Kidney tubule cell (primary cell): ENCODE results near the gene SYTL3.
A peak's percentile ranks its signal among the peaks of the same experiment; 100 is the strongest.

ENCODE experiments used
- DNase-seq: peaks from one replicate; pipeline ENCODE4 v3.0.0-alpha.2; 2018; ENCODE audit warnings: low spot score

SYTL3 gene

DNA sequence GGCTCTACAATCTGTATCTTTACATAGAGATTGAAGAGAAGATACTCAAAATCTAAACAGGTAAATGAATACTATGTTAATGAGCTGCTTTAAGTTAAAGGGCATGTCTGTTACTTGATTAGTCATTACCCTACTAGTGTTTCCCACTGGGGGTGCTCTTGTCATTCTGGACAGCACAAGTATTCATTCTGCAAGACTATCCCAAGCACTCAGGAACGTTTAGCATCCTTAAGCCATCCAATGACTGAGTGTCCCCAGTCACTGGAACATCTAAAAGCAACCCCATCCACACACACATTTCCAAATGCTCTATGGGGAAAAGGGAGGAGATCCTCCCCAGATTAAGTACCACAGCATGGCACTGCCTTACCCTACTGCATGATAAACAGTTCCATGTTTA lies 143.6 kb downstream of the SYTL3 start:
- DNase-seq: peak; percentile 59

DNA sequence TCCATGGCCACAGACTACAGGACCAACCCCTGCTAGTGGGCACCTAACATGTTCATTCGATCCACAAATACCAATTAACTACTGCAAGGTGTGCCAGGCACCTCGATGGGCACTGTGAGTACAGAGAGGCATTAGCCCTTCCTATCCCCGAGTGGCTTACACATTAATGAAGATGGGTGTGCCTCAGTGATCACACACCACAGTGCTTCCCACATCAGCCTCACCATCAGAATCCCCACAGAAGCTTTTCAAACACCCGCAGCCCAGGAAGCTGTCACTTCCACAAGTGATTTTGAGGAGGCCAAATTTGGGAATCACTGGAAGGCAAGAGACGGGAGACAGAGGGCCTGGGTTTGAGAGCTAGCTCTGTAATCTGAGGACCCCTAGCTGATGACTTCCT lies 145.7 kb downstream of the SYTL3 start:
- DNase-seq: peak; percentile 51

DNA sequence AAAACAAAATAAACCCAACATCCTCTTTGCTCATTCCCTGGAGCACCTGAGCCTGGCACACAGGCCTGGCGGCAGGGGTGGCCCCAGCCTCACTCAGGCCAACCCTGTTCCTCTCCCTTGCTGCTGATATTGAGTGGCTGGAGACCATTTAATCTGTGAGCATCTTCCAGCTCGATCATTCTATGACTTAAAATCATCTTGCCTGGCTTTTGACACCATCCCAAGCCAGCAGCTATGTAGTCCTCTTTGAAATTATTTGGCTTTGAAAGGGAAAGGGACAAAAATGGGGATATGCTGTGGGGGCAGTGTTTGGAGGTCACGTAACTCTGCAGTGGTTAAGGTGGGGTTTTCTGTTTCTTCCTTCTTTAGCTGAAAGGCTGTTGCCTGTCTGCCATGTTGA lies 146.5 kb downstream of the SYTL3 start:
- no peak for DNase-seq

DNA sequence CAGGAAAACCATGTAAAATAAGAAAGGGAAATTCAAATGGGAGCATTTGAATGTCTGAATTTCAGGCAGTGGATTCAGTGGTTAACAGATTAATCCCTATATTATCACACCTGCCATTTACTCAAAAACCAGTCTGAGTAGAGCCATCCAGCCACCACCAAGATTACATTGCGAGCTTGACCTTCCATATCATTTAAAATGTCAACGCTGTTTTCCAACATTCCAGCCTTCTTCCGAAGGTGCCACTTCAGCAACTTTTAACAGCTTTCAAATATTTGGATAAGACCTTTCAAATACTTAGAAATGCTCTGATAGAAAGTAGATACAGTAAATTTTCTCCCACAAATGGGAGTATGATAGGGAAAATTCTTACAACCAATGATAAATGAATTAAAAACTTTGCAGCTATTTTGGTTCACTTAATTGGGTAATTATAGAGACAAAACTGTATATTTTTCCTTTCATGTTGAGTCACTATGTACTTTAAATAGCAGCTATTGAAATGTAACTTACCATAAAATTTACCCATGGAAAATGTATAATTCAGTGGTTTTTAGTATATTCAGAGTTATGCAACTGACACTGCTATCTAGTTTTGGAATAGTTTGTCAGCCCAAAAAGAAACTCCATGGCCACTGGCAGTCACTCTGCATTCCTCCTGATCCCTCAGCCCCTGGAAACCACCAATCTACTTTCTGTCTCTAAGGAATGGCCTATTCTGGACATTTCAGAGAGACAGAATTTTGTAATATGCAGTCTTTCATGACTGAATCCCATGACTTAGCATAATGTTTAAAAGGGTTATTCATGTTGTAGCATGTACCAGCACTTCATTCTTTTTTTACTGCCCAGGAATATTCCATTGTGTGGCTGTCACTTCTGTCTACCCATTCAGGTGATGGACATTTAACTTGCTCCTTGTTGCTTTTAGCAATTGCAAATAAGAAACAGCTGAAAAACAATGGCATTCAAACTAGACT lies 147.8 kb downstream of the SYTL3 start:
- no peak for DNase-seq

DNA sequence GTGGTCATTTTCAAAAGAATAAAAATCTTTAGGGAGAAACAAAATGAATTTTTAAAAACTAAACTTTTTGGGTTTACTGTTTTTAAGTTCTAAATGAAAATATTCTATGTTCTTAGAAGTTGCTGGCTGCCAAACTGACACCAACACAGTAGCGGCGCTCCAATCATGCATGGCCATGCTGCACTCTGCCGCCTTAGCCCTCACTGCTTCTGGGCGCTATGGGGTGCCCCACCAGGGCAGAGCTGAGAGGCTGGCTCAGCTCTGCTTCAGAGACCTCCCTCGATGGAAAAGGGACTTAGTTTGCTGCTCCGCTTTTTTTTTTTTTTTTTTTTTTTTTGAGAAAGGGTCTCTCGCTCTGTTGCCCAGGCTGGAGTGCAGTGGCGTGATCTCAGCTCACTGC lies 148.5 kb downstream of the SYTL3 start:
- DNase-seq: no peak

DNA sequence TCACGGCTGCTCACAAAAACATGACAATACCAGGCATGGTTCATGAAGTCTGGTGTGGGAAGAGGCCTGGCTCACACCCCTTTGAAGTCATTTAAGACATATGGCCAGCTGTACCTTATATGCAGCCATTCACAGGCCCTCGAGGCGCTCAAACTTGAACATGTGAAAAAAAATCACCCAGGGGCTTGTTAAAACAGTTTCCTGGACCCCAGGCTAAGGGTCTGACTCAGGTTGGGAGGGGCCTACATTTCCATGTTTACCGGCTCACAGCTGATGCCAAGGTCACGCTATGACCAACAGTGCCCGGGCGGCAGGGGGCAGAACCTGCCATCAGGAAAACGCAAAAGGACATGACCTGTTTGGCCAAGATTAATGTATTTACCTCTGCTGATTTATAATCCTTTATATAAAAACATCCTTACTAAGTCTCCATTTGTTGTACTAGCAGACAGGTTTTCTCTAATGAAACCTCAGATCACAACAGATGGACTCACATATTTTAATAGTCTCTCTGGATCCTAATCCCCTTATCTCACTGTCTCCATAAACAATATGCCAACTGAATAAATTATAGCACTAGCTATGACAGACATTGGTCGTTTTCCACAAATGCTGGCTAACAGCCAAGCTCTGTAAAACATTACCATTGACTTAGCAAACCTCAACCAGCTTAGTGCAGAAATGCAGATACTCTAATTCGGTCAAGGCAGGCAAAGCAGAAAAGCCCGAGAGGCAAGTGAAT lies 149.4 kb downstream of the SYTL3 start:
- peak; percentile 84 for DNase-seq

DNA sequence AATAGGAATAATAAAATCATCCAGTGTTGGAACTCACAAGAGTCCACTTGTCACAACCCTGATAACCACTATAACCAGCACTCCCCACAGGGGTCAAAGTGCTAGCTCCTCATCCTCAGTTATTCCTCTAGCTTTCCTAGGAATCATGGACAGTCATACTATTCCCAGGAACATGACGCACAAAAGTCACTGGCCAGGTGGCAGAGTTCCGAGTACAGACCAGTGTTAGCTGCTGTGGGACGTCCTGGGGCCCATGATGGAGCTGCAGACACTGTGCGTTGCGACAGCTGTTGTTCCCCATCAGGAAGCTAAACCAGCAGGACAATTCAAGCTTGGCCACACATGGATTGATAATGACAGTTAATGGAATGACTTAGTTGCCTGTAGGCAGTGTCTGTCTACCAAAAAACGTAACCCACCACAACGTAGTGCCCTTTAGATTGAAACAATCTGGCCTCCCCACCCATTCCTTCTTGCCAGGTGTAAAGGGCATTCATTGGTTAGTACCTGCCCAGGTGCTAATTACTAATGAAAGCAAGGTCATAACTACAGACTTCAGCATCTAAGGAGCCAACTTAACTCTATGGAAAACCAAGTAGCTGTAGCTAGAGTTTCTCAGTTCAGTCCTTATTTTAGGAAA lies 151.9 kb downstream of the SYTL3 start:
- DNase-seq: peak; percentile 42

DNA sequence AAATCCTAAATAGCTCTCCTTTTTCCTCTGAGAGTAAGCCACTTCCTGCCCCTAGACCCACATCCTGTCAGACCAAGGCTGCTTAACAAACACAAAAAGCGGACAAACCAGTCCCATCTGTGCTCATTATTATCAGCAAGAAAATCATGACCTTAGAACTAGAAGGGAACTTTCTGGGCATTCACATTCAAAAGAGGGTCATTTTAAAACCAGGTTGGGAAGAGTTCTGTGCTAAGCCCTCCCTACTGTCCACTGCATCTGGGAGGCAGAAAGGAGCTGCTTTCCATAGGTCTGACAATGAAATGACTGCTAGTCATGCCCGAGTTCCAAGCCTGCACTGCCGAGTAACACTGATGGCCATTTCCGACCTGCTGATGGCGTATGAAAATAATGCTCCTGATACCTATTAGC lies 153.9 kb downstream of the SYTL3 start:
- DNase-seq: peak; percentile 53

DNA sequence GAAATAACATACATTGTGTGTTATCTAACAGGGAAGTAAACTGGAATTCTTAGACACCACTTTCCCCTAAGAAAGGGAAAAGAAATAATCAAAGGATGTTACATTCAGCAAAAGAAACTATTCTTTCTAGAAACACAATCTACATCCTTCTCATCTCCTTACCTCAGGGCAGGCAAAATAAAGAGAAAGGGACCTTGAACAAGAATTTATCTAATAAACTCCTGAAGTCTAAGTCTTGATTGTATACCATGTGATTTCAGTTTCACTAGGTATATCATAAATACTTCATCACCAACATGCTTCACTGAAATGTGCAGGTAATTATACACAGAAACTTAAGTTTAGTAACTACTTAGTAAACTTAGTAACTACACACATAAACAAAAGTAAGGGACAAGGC lies 154.4 kb downstream of the SYTL3 start:
- no peak for DNase-seq

DNA sequence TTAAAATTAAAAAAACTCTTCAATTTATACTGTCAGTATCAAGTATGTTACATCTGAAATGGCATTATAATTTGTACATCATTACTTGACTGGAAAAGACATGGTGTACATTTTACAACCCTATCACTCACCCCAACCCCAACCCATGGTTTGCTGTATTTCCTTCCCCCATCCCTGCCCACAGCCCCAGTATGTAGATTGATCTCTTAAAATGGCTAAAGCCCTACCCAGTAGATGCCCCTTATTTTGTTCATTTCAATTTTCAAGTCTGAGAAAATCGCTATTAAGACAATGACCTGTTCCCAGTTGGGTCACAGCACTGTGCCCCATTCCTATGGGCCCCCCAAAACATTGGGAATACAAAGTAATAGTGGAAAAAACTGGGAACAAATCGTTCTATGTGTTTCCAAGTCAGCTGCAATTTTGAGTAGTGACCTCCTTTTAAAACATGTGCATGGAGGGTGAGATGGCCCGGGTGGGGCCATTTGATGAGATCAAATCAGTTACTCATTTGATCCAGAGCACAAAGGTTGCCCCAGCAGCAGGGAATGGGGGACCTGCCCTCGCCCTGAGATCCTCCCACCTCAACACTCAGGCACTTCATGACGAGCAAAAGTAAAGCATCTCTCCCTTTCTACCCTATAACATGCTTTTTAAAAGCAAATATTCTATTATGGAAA lies 156.0 kb downstream of the SYTL3 start:
- DNase-seq: no peak

DNA sequence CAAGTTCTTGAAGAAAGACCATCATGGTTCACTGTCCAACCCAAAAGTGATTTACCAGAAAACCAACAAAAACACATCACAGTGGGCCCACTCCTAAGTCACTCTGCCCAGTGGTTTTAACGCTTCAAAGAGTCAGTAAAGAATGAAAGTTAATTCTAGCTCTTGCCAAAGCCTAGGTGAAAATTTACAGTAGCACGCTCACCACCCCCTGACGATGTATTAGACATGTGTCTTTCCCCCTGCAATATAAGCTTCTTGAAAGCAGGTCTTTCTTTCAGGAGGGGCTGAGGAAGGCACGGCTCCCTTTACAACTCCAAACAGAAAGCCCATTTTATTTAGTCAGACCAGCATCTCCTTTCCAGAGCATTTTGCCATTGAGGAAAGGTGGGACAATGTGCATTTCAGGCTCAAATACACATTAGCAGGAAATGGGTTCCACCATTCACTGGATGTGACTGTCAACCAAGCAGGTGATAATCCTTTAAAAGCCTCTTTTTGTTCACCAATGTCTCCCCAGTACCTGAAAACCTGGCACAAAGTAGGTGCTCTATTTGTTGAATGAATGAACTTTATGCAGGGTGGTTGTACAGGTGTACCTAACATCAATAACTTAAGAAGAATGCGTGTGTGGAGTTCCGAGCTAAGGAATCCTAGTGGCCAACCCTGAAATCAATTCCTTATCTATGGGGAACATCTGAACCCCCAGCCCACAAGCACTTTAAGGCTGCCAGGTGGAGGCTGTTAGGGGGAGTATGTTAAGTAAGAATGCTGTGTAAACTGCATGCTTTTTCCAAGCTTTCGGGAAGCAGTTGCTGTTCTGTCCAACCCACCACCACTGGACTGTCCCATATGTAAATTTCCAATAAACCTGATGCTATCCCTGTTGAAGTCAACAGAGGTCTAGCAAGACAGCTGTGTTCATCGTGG lies 157.9 kb downstream of the SYTL3 start:
- DNase-seq: no peak

DNA sequence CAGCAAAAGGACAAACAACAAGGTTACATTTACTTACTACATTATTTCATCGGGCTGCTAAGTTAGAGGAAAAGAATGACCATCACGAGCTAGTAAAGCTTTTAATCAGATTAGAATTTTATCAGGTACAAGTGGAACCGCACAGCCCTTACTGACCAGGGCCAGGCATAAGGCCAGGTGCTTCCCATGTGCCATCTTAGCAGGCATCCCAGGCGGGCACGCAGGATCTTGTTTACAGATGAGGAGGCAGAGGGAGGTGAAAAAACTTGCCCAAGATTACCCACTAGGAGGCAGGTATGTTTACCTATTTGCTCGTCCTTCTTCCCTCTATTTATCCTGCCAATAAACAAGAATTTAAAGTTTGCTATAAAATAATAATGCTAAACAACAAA lies 158.6 kb downstream of the SYTL3 start:
- DNase-seq: no peak

DNA sequence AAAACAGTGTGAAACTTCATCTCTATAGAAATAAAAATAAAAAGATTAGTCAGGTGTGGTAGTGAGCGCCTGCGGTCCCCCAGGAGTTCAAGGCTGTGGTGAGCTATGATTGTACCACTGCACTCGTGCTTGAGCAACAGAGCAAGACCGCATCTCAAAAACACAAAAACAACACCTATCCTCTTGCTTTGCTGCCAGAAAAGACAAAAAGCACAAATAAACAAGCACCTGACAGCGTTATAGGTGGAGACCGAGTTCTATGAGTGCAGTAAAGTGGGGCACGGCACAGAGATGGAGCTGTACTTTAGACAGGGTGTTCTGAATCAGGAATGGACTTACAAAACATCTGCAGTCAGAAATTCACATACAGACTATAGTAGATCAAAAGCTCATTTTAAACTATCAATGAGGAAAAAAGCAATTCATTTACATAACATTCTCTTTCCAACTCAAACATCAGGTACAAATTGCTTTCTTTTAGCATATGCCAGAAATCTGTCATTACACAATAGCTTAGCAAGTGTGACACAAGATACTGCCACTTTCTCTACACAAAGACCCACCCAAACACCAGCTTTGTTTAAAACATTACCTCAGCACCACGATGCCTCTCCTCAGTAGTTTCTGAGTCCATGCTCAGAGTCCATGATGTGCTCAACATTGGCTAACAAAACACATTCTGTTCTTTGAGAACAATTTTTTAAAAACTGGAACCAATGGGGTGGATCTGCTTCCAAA lies 159.3 kb downstream of the SYTL3 start:
- peak; percentile 78 for DNase-seq

DNA sequence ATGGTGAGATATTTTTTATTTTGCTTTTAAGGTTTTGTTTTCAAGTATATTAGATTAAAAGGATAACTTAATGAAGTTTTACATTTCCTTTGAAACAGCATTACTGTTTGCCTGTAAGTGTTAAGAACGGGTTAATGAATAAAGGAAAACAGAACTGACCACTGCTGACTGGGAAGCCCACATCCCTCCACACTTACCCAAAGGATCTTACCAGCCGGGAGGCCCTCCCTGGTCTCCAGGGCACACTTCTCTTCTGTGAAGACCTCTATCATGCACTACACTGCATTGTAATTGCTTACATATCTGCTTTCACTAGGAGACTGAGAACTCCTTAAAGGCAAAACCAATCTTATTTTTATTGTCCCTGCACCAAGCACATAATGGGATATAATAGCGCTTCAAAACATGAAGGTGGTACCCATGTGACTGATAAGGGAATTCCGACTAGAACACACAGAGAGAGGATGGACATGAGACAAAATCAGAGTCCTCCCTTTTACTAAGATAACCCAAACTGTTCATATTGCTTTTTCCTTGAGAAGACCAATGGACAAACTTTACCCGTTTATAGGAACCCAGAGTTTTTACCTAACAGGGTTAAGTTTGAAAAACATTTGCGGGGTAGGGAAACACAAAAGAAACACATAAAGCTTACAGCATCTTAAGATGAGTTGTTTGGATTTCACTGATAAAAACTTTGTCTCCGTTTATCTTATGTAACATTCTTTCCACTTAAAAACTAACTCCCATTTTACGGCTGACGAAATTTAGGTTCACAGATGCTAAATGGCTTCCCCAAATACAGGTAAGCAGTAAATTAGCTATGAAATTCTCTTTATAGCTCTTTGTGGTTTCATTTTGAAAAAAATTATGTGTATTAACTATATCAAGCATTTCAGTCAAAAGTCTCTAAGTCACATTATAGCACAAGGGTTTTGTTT lies 160.6 kb downstream of the SYTL3 start:
- DNase-seq: peak; percentile 33

DNA sequence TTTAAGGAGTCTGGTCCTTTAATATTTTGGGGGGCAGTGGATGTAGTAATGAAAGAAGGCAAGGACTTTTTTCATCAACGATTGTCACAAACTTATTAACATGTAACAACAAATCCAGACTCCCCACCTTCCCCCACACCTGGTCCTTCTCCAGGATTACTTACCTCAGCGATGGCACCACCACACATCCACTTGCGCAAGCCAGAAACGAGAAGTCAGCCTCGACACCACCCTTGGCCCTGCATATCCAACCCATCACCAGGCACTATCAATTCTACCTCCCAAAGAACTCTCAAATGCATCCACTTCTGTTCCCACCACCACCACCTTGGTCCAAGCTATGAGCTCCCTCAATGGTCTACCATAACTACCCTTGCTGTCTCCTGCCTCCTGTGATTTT lies 162.8 kb downstream of the SYTL3 start:
- no peak for DNase-seq

DNA sequence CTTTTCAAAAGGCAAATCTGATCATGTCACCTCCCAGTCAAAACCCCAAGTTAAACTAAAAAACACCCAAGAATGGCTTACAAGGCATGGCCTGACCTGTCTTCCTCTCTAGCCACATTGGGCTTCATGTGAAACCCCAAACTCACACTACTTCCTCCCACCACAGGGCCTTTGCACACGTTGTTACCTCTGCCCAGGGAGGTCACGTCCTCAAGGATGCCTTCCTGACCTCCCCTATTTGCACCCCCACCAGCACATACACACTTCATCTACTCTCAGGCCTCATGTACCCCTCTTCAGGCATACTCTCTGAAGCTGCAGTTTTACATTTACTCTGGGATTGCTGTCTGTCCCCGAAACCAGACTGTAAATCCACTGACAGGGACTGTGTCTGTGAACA lies 163.2 kb downstream of the SYTL3 start:
- no peak for DNase-seq
